AG20443 (cell line): ENCODE results near the gene OSMR.

ENCODE experiments used
- DNase-seq: peaks from one replicate; pipeline ENCODE4 v3.0.0; 2012; ENCODE audit warnings: low spot score, mixed read lengths

OSMR gene

GRCh38 chr5:38845526-38846378 is at the start of gene OSMR:
Gene OSMR (plus strand): TSS chr5:38846012. CDS start chr5:38869045, 23,033 bp downstream.
- peak; percentile 98 for DNase-seq

GRCh38 chr5:38796742-38797108 is 49.1 kb upstream of the OSMR start:
- DNase-seq = no peak

- no peak for DNase-seq
Observed at GRCh38 chr5:38797838-38798237, 48.0 kb upstream of the OSMR start.

GRCh38 chr5:38799556-38800377 is 46.0 kb upstream of the OSMR start:
- no peak for DNase-seq

GRCh38 chr5:38800515-38800914 is 45.3 kb upstream of the OSMR start:
- no peak for DNase-seq

GRCh38 chr5:38802125-38802524 is 43.7 kb upstream of the OSMR start:
- DNase-seq = no peak

- no peak for DNase-seq
Observed at GRCh38 chr5:38803246-38803645, 42.6 kb upstream of the OSMR start.

GRCh38 chr5:38806775-38807258 is 39.0 kb upstream of the OSMR start:
- DNase-seq = peak; percentile 83

- DNase-seq = no peak
Observed at GRCh38 chr5:38807570-38808483, 38.0 kb upstream of the OSMR start.

- DNase-seq = no peak
Observed at GRCh38 chr5:38808666-38809343, 37.0 kb upstream of the OSMR start.

- DNase-seq = peak; percentile 88
Observed at GRCh38 chr5:38809388-38810359, 36.1 kb upstream of the OSMR start.

- no peak for DNase-seq
Observed at GRCh38 chr5:38814879-38815278, 30.9 kb upstream of the OSMR start.

- no peak for DNase-seq
Observed at GRCh38 chr5:38816083-38817030, 29.5 kb upstream of the OSMR start.

GRCh38 chr5:38821679-38822078 is 24.1 kb upstream of the OSMR start:
- no peak for DNase-seq

- DNase-seq = no peak
Observed at GRCh38 chr5:38823503-38823902, 22.3 kb upstream of the OSMR start.

GRCh38 chr5:38824821-38825220 is 21.0 kb upstream of the OSMR start:
- no peak for DNase-seq

- no peak for DNase-seq
Observed at GRCh38 chr5:38825494-38825893, 20.3 kb upstream of the OSMR start.

- DNase-seq = no peak
Observed at GRCh38 chr5:38827525-38827924, 18.3 kb upstream of the OSMR start.

- no peak for DNase-seq
Observed at GRCh38 chr5:38830521-38831051, 15.2 kb upstream of the OSMR start.
